ENCODE data around the gene SHTN1. TPM values are rescaled to one million over a fixed set of nuclear protein-coding genes. Genes with fewer than 3 reads are reported as not detected.

SHTN1 gene
- total and polyA plus RNA-seq, 5 donors, result 1.5 to 7.9 (median 6.0) TPM

- Histone ChIP-seq H3K27me3 (ENCODE audit: control insufficient read depth, insufficient read depth) (no peaks in the 10 kb centered on the region), H3K4me3 (ENCODE audit: low read length) (no peak overlapping the region), H3K9me3 (ENCODE audit: control insufficient read depth, low read length) (no peaks in the 10 kb centered on the region), H3K4me1 (ENCODE audit: control insufficient read depth, insufficient read depth, low read length) (no peaks in the 10 kb centered on the region), H3K27ac (ENCODE audit: low read length) (no peak overlapping the region)
- DNase-seq (no peak), ATAC-seq (no peak)
- WGBS, result 70% methylated on average over 5 of the region's 5 CpGs
- intact Hi-C loops (cut with DNase I), result no loop called here
Measured at GRCh38 chr10:116960066-116960776, 44.8 kb downstream of the SHTN1 start.

DNA sequence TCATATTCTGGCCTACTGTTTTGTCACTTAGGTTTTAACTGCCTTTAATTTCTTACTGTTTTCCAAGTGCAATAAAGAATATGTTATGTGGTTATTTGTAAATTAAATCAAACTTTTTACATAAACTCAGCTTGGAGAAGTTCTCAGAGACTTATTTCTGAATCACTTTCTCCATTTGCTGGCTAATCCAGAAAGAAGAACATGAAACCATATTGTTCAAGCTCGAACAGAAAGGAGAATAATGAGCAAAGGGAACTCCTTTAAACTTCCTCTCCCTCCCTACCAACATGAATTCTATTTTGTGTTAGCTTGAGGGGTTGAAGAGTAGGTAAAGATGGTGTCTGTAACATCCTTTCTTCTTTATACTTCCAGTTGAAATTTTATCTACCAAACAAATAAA is 52.3 kb downstream of the SHTN1 start:
- DNase-seq, result no peak
- intact Hi-C loops (cut with DNase I), result no loop called here
- 55% methylated on average over 1 of the region's 1 CpG for WGBS
- no peak overlapping the region for H3K4me3 ChIP-seq (ENCODE audit: low read length)
- no peak overlapping the region for H3K27ac ChIP-seq (ENCODE audit: low read length)
- ATAC-seq, result no peak
- H3K4me1 ChIP-seq (ENCODE audit: control insufficient read depth, insufficient read depth, low read length), result no peaks in the 10 kb centered on the region
- H3K9me3 ChIP-seq (ENCODE audit: control insufficient read depth, low read length), result no peaks in the 10 kb centered on the region
- H3K27me3 ChIP-seq (ENCODE audit: control insufficient read depth, insufficient read depth), result no peaks in the 10 kb centered on the region

- DNase-seq (no peak), ATAC-seq (no peak)
- Histone ChIP-seq H3K4me3 (ENCODE audit: low read length) (no peak overlapping the region), H3K27ac (ENCODE audit: low read length) (no peak overlapping the region), H3K27me3 (ENCODE audit: control insufficient read depth, insufficient read depth) (no peaks in the 10 kb centered on the region), H3K9me3 (ENCODE audit: control insufficient read depth, low read length) (no peaks in the 10 kb centered on the region), H3K4me1 (ENCODE audit: control insufficient read depth, insufficient read depth, low read length) (no peaks in the 10 kb centered on the region)
- intact Hi-C loops (cut with DNase I), result no loop called here
- 90% methylated on average over 1 of the region's 1 CpG for WGBS
Measured at GRCh38 chr10:116948530-116948870, 56.5 kb downstream of the SHTN1 start.

DNA sequence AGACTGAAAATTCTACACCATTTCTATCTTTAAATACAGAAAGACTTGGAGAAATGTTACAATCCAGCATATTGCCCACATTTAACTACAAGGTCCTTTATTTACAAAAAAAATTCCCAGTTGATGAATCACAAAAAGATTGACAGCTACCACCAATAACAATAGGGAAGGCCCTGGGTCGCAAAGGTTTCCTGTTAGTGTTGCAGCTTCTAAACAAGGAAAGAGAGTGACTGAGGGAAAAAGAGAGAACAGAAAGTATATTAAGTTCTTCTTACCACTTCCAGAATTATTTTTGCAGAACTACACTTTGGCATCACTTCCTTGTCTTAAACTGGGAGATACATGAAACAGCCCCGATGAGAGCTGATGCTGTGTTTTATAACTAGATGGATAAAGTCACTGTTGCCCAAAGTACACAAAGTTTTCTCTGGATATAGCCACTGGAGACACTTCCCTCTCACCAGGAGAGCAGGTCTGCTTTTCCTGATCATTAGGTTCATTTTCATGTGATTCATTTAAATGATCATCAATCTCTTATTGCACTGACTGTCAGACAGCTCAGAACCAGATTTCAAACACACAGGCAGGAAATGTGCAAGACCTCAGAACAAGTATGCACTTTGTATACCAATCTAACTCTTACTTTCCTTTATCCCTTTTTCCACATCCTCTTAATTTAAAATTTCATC is 57.0 kb downstream of the SHTN1 start:
- H3K4me1 ChIP-seq (ENCODE audit: control insufficient read depth, insufficient read depth, low read length), result no peaks in the 10 kb centered on the region
- no peak overlapping the region for H3K27ac ChIP-seq (ENCODE audit: low read length)
- intact Hi-C loops (cut with DNase I), result no loop called here
- WGBS, result 44% methylated on average over 2 of the region's 2 CpGs
- no peaks in the 10 kb centered on the region for H3K9me3 ChIP-seq (ENCODE audit: control insufficient read depth, low read length)
- DNase-seq (no peak), ATAC-seq (peak; percentile 24 to 69)
- no peak overlapping the region for H3K4me3 ChIP-seq (ENCODE audit: low read length)
- no peaks in the 10 kb centered on the region for H3K27me3 ChIP-seq (ENCODE audit: control insufficient read depth, insufficient read depth)

- Histone ChIP-seq H3K27ac (ENCODE audit: low read length) (no peak overlapping the region), H3K4me1 (ENCODE audit: control insufficient read depth, insufficient read depth, low read length) (no peaks in the 10 kb centered on the region), H3K27me3 (ENCODE audit: control insufficient read depth, insufficient read depth) (no peaks in the 10 kb centered on the region), H3K4me3 (ENCODE audit: low read length) (no peak overlapping the region), H3K9me3 (ENCODE audit: control insufficient read depth, low read length) (no peaks in the 10 kb centered on the region)
- intact Hi-C loops (cut with DNase I), result no loop called here
- DNase-seq (no peak), ATAC-seq (no peak)
- 86% methylated on average over 2 of the region's 2 CpGs for WGBS
Measured at GRCh38 chr10:116944911-116945310, 60.1 kb downstream of the SHTN1 start.

DNA sequence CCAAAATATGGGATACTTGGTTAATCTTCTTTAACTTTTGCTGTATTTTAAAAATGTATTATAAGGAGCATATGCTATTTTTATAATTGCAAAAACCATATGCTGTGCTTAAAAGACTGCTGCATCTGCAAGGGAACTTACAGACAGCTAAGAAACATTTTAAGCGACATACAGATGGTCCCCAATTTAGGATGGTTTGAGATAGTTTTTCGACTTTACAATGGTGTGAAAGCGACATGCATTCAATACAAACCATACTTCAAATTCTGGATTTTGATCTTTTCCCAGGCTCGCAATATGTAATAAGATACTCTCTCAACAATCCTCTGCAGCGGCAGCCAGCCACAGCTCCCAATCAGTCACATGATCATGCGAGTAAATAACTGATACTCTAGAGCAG is 73.2 kb downstream of the SHTN1 start:
- ATAC-seq (no peak), DNase-seq (no peak)
- no peak overlapping the region for H3K4me3 ChIP-seq (ENCODE audit: low read length)
- no peak overlapping the region for H3K27ac ChIP-seq (ENCODE audit: low read length)
- H3K9me3 ChIP-seq (ENCODE audit: control insufficient read depth, low read length), result no peaks in the 10 kb centered on the region
- no peaks in the 10 kb centered on the region for H3K4me1 ChIP-seq (ENCODE audit: control insufficient read depth, insufficient read depth, low read length)
- 96% methylated on average over 6 of the region's 6 CpGs for WGBS
- H3K27me3 ChIP-seq (ENCODE audit: control insufficient read depth, insufficient read depth), result no peaks in the 10 kb centered on the region
- intact Hi-C loops (cut with DNase I), result no loop called here

DNA sequence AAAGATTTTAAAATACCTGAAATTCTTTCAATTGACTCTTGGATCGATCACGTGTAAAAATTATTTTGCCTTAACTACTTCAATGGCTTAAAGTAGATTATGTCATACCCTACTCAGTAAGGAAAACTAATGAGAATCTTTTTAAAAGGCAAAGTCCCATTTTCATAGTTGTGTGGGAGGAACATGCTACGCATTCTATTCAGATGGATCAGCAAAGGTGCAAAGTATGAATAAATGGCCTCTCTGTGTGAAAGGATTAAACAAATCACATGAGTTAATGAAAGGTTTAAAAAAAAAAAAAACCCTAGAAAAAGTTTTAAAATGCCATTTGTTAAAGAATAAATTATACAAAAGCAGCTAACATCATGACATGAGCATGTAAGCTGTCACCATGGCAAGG is 78.6 kb downstream of the SHTN1 start:
- no peaks in the 10 kb centered on the region for H3K9me3 ChIP-seq (ENCODE audit: control insufficient read depth, low read length)
- WGBS, result 81% methylated on average over 3 of the region's 3 CpGs
- intact Hi-C loops (cut with DNase I), result no loop called here
- no peak for ATAC-seq
- no peaks in the 10 kb centered on the region for H3K27me3 ChIP-seq (ENCODE audit: control insufficient read depth, insufficient read depth)
- H3K4me3 ChIP-seq (ENCODE audit: low read length), result no peak overlapping the region
- no peak overlapping the region for H3K27ac ChIP-seq (ENCODE audit: low read length)
- H3K4me1 ChIP-seq (ENCODE audit: control insufficient read depth, insufficient read depth, low read length), result no peaks in the 10 kb centered on the region
- DNase-seq, result no peak

DNA sequence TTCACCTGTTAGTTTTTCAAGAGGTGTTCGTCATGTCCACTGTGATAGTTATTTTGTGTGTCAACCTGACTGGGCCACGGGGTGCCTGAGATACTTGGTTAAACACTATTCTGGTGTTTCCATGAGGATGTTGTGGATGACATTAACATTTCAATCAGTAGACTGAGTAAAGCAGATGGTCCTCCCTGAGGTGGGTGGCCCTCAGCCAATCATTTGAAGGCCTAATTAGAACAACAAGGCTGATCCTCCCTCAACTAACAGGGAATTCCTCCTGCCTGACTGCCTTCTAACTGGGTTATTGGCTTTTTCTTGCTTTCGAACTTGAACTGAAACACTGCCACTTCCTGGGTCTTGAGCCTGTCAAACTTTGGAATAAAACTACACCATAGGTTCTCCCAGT is 79.9 kb downstream of the SHTN1 start:
- no peak overlapping the region for H3K4me3 ChIP-seq (ENCODE audit: low read length)
- H3K27me3 ChIP-seq (ENCODE audit: control insufficient read depth, insufficient read depth), result no peaks in the 10 kb centered on the region
- ATAC-seq (no peak), DNase-seq (no peak)
- WGBS, result 89% methylated on average over 3 of the region's 3 CpGs
- no peaks in the 10 kb centered on the region for H3K4me1 ChIP-seq (ENCODE audit: control insufficient read depth, insufficient read depth, low read length)
- no peak overlapping the region for H3K27ac ChIP-seq (ENCODE audit: low read length)
- intact Hi-C loops (cut with DNase I), result no loop called here
- no peaks in the 10 kb centered on the region for H3K9me3 ChIP-seq (ENCODE audit: control insufficient read depth, low read length)

GRCh38 chr10:116919706-116920105 is 85.3 kb downstream of the SHTN1 start:
- H3K4me1 ChIP-seq (ENCODE audit: control insufficient read depth, insufficient read depth, low read length), result no peaks in the 10 kb centered on the region
- no peak for ATAC-seq
- no peaks in the 10 kb centered on the region for H3K27me3 ChIP-seq (ENCODE audit: control insufficient read depth, insufficient read depth)
- no peak overlapping the region for H3K4me3 ChIP-seq (ENCODE audit: low read length)
- H3K9me3 ChIP-seq (ENCODE audit: control insufficient read depth, low read length), result no peaks in the 10 kb centered on the region
- DNase-seq, result no peak
- 47% methylated on average over 2 of the region's 2 CpGs for WGBS
- H3K27ac ChIP-seq (ENCODE audit: low read length), result no peak overlapping the region
- intact Hi-C loops (cut with DNase I), result no loop called here

GRCh38 chr10:116919164-116919563 is 85.8 kb downstream of the SHTN1 start:
- no peak for ATAC-seq
- DNase-seq, result no peak
- 91% methylated on average over 2 of the region's 2 CpGs for WGBS
- H3K27me3 ChIP-seq (ENCODE audit: control insufficient read depth, insufficient read depth), result no peaks in the 10 kb centered on the region
- H3K4me1 ChIP-seq (ENCODE audit: control insufficient read depth, insufficient read depth, low read length), result no peaks in the 10 kb centered on the region
- no peaks in the 10 kb centered on the region for H3K9me3 ChIP-seq (ENCODE audit: control insufficient read depth, low read length)
- intact Hi-C loops (cut with DNase I), result no loop called here
- no peak overlapping the region for H3K4me3 ChIP-seq (ENCODE audit: low read length)
- no peak overlapping the region for H3K27ac ChIP-seq (ENCODE audit: low read length)

- Histone ChIP-seq H3K4me3 (ENCODE audit: low read length) (no peak overlapping the region), H3K9me3 (ENCODE audit: control insufficient read depth, low read length) (no peaks in the 10 kb centered on the region), H3K4me1 (ENCODE audit: control insufficient read depth, insufficient read depth, low read length) (no peaks in the 10 kb centered on the region), H3K27me3 (ENCODE audit: control insufficient read depth, insufficient read depth) (no peaks in the 10 kb centered on the region), H3K27ac (ENCODE audit: low read length) (no peak overlapping the region)
- DNase-seq (no peak), ATAC-seq (no peak)
- intact Hi-C loops (cut with DNase I), result no loop called here
- WGBS, result 97% methylated on average over 2 of the region's 2 CpGs
Measured at GRCh38 chr10:116918583-116918982, 86.4 kb downstream of the SHTN1 start.

All from right cardiac atrium (tissue), 5 donors.